ENCODE measurements around the gene HPD. TPM values are rescaled to one million over a fixed set of nuclear protein-coding genes. Genes with fewer than 3 reads are reported as not detected.
A peak's percentile ranks its signal among the peaks of the same experiment; 100 is the strongest.
"Not testable (repeated sequence)": the region's sequence is repeated elsewhere in the genome, so short reads cannot be mapped to it uniquely, and the experiment has no call there.

Gene HPD
- total RNA-seq (2014; rRNA removed; shearing (Covaris generic)), result 0.12 and 1.2 TPM in 2 replicates

- DNase-seq (ENCODE audit: low spot score), result peak; percentile 83
These were observed at the start of gene HPD for GRCh38 chr12:121858662-121859572. Gene HPD, minus strand, starts transcription at chr12:121858859. Its CDS starts 36 bp downstream, at chr12:121858823.

DNA sequence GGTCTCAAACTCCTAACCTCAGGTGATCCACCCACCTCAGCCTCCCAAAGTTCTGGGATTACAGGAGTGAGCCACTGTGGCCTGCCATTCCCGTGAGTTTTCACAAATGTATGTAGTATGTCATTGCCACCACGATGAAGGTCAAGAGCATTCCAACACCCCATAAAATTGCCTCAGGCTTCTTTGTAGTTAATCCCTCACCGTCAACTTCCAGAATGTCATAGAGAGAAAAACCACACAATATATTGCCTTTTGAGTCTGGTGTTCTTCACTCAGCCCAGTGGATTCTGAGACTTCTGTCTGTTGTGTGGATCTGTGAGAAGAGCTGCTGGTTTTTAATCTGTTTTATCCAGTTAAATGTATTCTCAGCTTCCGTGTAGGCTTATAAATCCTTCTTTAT, 47.1 kb upstream of the HPD start:
- peak; percentile 52 for DNase-seq (ENCODE audit: low spot score)

DNA sequence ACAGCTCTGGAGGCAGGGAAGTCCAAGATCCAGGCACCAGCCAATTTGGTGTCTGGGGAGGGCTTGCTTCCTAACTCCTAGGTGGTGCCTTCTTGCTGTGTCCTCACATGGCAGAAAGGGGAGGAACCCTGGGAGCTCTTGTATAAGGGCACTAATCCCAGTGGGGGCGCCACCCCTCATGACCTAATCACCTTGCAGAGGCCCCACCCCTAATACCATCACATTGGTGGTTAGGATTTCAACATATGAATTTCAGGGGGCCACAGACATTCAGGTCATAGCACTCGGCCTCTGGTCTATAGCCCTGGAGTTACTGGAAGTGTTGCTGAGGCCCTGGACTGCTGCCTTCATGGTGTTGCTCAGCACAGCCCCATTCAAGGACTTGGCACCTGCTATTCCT, 44.5 kb upstream of the HPD start:
- no peak for DNase-seq (ENCODE audit: low spot score)

DNA sequence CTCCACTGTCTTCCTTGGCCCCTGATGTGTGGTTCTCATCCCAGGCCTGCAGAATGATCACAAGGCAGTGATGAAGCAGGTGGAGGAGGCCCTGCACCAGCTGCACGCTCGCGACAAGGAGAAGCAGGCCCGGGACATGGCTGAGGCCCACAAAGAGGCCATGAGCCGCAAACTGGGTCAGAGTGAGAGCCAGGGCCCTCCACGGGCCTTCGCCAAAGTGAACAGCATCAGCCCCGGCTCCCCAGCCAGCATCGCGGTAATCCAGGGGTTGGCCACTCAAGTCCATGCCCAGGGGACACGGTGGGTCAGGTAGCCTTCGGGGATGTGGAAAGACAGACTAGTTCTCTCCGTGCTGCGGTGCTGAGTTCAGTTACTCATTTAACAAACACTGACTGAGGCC, 40.9 kb upstream of the HPD start:
- DNase-seq (ENCODE audit: low spot score), result no peak

DNA sequence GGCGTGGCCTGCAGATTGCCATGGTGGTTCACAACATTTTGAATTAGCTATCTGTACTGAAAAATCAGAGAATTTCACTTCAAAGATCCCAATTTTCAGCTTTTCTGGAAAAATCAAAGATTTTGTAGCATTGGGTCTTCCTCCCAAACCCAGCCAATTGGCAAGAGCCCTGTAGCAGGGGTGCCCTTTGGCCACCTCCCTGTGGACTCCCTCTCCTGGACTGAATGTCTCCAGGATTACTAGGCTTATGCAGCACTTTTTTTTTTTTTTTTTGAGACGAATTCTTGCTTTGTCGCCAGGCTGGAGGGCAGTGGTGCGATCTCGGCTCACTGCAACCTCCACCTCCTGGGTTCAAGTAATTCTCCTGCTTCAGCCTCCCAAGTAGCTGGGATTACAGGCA, 39.6 kb upstream of the HPD start:
- DNase-seq (ENCODE audit: low spot score), result no peak

- no peak for DNase-seq (ENCODE audit: low spot score)
These were observed 36.0 kb upstream of the HPD start for GRCh38 chr12:121894633-121895032.

GRCh38 chr12:121893961-121894460, 35.4 kb upstream of the HPD start:
- peak; percentile 69 for DNase-seq (ENCODE audit: low spot score)

DNA sequence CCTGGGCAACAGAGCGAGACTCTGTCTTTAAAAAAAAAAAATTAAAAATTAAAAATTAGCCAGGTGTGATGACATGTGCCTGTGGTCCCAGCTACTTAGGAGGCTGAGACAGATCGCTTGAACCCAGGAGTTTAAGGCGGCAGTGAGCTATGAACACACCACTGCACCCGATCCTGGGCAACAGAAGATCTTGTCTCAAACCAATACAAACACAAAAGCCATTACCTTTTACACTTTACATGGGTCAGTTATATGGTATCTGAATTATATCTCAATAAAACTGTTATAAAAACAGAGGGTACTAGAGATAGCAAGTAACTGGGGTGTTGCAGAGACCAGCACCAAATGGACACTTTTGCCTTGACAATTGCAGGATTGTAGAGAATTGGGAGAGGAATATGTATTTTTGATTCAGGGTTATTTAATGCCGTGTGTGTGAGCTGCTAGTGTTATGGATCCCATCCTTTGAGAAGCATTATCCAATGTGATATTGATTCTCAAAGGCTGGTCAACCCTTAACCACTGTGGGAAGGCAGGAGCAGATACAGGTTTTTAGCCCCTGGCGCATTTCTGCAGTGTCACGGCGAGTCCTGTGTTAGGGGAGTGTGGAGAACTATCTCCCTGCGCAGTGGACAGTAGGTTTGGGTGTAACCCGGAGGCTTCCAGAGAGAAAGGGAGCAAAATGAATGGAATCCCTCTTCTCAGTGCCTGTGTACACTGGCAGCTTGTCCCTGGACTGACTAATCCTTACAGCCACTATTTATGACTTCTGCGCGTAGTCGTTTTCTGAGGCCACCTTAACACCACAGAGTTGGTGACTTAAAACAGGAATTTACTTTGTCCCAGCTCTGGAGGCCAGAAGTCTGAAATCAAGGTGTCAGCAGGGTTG, 34.3 kb upstream of the HPD start:
- no peak for DNase-seq (ENCODE audit: low spot score)

GRCh38 chr12:121889661-121890060, 31.0 kb upstream of the HPD start:
- DNase-seq (ENCODE audit: low spot score), result not testable (repeated sequence)

DNA sequence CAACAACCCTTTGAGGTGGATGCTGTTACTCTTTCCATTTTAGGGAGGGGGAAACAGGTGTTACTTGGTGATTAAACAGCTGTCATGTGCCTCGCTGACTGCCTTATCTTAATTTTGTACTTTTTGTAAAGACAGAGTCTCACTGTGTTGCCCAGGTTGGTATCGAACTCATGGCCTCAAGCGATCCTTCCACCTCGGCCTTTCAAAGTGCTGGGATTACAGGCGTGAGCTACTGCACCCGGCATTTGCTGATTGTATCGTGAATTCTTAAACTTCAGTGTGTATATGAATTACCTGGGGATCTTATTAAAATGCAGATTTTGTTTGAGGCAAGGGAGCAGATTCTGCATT, 30.6 kb upstream of the HPD start:
- no peak for DNase-seq (ENCODE audit: low spot score)

DNA sequence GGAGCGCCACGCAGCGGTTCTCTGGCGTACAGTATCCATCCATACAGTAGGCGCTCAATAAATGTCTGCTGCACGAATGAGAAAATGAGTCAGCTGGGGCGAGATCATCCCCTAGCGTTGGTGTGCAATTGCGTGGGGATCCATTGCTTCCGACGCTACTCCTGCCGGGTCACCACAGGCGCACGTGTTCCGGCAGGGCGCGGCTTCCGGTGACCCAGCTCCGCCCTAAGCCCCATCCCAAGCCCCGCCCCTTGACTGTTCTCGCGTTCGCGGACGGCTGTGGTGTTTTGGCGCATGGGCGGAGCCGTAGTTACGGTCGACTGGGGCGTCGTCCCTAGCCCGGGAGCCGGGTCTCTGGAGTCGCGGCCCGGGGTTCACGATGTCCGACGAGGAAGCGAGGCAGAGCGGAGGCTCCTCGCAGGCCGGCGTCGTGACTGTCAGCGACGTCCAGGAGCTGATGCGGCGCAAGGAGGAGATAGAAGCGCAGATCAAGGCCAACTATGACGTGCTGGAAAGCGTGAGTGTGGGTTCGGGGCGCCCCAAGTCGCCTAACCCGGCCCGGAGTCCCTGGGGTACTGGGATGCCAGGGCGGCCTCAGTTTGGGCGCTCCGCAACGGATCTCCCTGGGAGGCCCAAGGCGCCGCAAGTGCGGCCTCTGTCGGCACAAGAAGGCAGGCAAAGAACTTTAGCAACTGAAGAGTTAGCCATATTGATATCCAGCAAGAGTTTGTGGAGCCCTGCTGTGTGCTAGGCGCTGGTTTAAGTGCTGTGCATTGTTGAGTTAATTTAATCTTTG, 30.0 kb upstream of the HPD start, which contains the start of gene PSMD9:
Gene PSMD9, plus strand, starts transcription at position 313 of the 796 bp plus-strand sequence. Its CDS starts 67 bp downstream, at position 380.
- peak; percentile 91 for DNase-seq (ENCODE audit: low spot score)

- no peak for DNase-seq (ENCODE audit: low spot score)
These were observed 29.4 kb upstream of the HPD start for GRCh38 chr12:121888083-121888477.

- not testable (repeated sequence) for DNase-seq (ENCODE audit: low spot score)
These were observed 26.5 kb upstream of the HPD start for GRCh38 chr12:121885129-121885528.

- DNase-seq (ENCODE audit: low spot score), result no peak
These were observed 24.6 kb upstream of the HPD start for GRCh38 chr12:121883315-121883660.

- not testable (repeated sequence) for DNase-seq (ENCODE audit: low spot score)
These were observed 17.4 kb upstream of the HPD start for GRCh38 chr12:121876080-121876447.

GRCh38 chr12:121875582-121875981, 16.9 kb upstream of the HPD start:
- DNase-seq (ENCODE audit: low spot score), result no peak

- DNase-seq (ENCODE audit: low spot score), result no peak
These were observed 15.4 kb upstream of the HPD start for GRCh38 chr12:121874071-121874470.

DNA sequence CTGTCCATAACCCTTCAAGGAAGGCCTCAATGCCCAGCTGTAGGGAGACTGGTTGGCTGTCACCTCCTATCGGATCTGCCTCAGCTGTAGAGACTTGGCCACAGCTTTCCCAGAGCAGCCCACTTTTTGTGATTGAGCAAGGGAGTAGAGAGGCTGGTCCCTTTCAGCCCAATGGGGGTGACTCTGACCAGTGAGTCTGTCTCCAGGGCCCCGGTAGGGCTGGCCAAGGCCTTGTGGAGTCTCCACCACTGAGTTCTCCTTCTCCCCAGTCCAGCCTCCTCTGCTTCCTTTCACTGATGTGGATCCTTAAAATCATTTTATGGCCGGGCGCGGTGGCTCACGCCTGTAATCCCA, 14.5 kb upstream of the HPD start:
- no peak for DNase-seq (ENCODE audit: low spot score)

GRCh38 chr12:121872546-121873215, 14.0 kb upstream of the HPD start:
- peak; percentile 44 for DNase-seq (ENCODE audit: low spot score)

GRCh38 chr12:121871467-121871866, 12.8 kb upstream of the HPD start:
- DNase-seq (ENCODE audit: low spot score), result no peak

- DNase-seq (ENCODE audit: low spot score), result not testable (repeated sequence)
These were observed 10.6 kb upstream of the HPD start for GRCh38 chr12:121869229-121869628.
